Type B pancreatic cell (in vitro differentiated cells): Measurements from ENCODE around the gene CCDC32. TPM values are rescaled to one million over a fixed set of nuclear protein-coding genes. Genes with fewer than 3 reads are reported as not detected.
A peak's percentile ranks its signal among the peaks of the same experiment; 100 is the strongest.

Experiments used
- DNase-seq: peaks from one replicate; pipeline ENCODE4 v3.0.0; 2021; ENCODE audit warnings: mixed read lengths; ENCODE audit not compliant: unreplicated experiment; ENCODE audit errors: extremely low spot score
- H3K27ac Mint-ChIP-seq: 2 replicates; pipeline ENCODE4 v1.8.0; 2021; ENCODE audit warnings: mild to moderate bottlenecking, mixed read lengths
- H3K27me3 Mint-ChIP-seq: 2 replicates; pipeline ENCODE4 v1.8.0; 2021; ENCODE audit warnings: mixed read lengths
- H3K36me3 Mint-ChIP-seq: 2 replicates; pipeline ENCODE4 v1.8.0; 2021; ENCODE audit warnings: mixed read lengths
- H3K4me1 Mint-ChIP-seq: one replicate; pipeline ENCODE4 v1.8.0; 2021; ENCODE audit warnings: mixed read lengths; ENCODE audit not compliant: unreplicated experiment
- H3K4me3 Mint-ChIP-seq: 2 replicates; pipeline ENCODE4 v1.8.0; 2021; ENCODE audit warnings: mild to moderate bottlenecking, mixed read lengths
- H3K9me3 Mint-ChIP-seq: 2 replicates; pipeline ENCODE4 v1.8.0; 2021; ENCODE audit warnings: mixed read lengths
- total RNA-seq: library from RNA; stranded (reverse); gene quantifications from 2 replicates; pipeline ENCODE4 v1.2.1, GENCODE V29; 2021; ENCODE audit warnings: low replicate concordance
- TF ChIP-seq, protein P1 (sequence below): fragments of 200-600 bp; sonication (generic); conservative IDR thresholded peaks from 2 replicates; pipeline ENCODE4 v1.5.0; 2021; ENCODE audit warnings: antibody characterized with exemption, mild to moderate bottlenecking

CCDC32 gene
- total RNA-seq, 1 donor from 2014 or later: 18.4 TPM

DNA sequence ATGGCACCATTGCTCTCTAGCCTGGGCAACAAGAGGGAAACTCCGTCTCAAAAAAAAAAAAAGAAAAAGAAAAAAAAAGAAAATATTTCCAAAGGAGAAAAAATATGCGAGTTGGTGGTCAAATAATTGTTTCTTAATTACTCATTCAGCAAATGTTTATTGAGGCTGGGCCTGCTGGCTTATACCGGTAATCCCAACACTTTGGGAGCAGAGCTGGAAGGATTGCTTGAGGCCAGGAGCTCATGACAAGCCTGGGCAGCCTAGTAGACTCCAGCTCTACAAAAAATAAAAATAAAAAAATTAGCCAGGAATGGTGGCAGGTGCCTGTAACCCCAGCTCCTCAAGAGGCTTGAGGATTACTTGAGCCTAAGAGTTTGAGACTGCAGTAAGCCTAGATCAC is 33.3 kb upstream of the CCDC32 start:
- H3K4me3 Mint-ChIP-seq: no peak overlapping the region
- TF ChIP-seq, protein P1, sequence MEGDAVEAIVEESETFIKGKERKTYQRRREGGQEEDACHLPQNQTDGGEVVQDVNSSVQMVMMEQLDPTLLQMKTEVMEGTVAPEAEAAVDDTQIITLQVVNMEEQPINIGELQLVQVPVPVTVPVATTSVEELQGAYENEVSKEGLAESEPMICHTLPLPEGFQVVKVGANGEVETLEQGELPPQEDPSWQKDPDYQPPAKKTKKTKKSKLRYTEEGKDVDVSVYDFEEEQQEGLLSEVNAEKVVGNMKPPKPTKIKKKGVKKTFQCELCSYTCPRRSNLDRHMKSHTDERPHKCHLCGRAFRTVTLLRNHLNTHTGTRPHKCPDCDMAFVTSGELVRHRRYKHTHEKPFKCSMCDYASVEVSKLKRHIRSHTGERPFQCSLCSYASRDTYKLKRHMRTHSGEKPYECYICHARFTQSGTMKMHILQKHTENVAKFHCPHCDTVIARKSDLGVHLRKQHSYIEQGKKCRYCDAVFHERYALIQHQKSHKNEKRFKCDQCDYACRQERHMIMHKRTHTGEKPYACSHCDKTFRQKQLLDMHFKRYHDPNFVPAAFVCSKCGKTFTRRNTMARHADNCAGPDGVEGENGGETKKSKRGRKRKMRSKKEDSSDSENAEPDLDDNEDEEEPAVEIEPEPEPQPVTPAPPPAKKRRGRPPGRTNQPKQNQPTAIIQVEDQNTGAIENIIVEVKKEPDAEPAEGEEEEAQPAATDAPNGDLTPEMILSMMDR: no peak

DNA sequence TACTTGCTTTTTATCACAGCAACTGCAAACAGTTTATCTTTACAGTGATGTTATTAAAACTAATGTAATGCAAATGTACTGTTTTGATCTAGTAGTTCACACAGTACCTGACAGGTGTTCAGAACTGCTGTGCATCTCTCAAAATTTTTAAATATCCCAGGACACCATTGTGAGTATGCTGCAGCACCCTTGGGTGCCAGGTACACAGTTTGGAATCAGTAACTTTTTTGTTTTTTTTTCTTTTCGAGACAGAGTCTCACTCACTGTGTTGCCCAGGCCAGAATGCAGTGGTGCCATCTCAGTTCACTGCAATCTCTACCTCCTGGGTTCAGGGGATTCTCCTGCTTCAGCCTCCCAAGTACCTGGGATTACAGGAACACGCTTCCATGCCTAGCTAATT is 32.2 kb upstream of the CCDC32 start:
- peaks cover 6% of the 10 kb centered on the region for H3K27me3 Mint-ChIP-seq
- no peak for DNase-seq
- TF ChIP-seq, protein P1: no peak

More for the DNA sequence above, 33.3 kb upstream of the CCDC32 start:
- peaks cover 12% of the 10 kb centered on the region for H3K4me1 Mint-ChIP-seq
- no peak overlapping the region for H3K27ac Mint-ChIP-seq
- H3K36me3 Mint-ChIP-seq: no peaks in the 10 kb centered on the region
- no peak for DNase-seq
- H3K9me3 Mint-ChIP-seq: no peaks in the 10 kb centered on the region
- H3K27me3 Mint-ChIP-seq: peaks cover 6% of the 10 kb centered on the region

DNA sequence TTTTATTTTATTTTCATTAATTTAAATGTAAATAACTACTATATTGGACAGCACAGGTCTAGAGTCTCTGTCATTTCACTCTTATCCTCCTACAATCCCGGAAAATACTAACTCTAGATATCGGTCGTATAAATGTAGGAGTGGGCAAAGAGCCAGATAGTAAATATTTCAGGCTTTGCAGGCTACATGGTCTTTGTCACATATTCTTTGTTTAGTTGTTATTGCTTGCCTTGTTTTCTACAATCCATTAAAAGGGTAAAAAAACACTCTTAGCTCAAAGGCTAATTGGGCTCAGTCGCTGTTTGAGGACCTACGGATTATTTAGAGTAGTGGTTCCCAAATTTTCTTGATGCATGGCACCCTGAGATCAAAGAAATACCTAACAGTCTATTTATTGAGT is 30.9 kb upstream of the CCDC32 start:
- no peak for DNase-seq
- no peaks in the 10 kb centered on the region for H3K9me3 Mint-ChIP-seq
- peaks cover 6% of the 10 kb centered on the region for H3K27me3 Mint-ChIP-seq
- TF ChIP-seq, protein P1: no peak
- H3K4me1 Mint-ChIP-seq: peaks cover 12% of the 10 kb centered on the region
- H3K27ac Mint-ChIP-seq: no peak overlapping the region
- H3K36me3 Mint-ChIP-seq: no peaks in the 10 kb centered on the region
- no peak overlapping the region for H3K4me3 Mint-ChIP-seq

More for the DNA sequence above, 32.2 kb upstream of the CCDC32 start:
- H3K4me1 Mint-ChIP-seq: peaks cover 12% of the 10 kb centered on the region
- H3K27ac Mint-ChIP-seq: no peak overlapping the region
- no peaks in the 10 kb centered on the region for H3K36me3 Mint-ChIP-seq
- H3K4me3 Mint-ChIP-seq: no peak overlapping the region
- H3K9me3 Mint-ChIP-seq: no peaks in the 10 kb centered on the region

DNA sequence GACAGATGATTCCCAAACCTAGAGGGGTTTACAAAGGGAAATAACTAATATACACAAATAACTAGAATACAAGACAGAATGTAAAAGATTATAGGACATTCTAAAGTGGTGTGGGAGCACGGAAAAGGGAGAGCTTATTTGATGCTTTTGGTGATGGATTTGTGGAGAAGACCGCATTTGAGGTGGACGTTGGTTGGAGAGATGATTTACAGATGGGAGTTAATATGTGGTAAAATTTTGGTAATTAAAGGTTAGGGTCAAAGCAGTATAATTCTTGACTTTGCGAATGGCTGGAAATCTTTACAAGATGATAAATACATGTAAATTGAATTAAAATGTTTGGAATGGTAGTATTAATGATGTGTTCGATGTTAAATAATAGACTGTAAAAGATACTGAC is 30.4 kb upstream of the CCDC32 start:
- Mint-ChIP-seq H3K36me3 (no peaks in the 10 kb centered on the region), H3K4me3 (peak overlapping the region; percentile 97), H3K27ac (peak overlapping the region; percentile 99), H3K4me1 (peaks cover 18% of the 10 kb centered on the region), H3K27me3 (peaks cover 6% of the 10 kb centered on the region), H3K9me3 (no peaks in the 10 kb centered on the region)
- DNase-seq: no peak
- TF ChIP-seq, protein P1: no peak

DNA sequence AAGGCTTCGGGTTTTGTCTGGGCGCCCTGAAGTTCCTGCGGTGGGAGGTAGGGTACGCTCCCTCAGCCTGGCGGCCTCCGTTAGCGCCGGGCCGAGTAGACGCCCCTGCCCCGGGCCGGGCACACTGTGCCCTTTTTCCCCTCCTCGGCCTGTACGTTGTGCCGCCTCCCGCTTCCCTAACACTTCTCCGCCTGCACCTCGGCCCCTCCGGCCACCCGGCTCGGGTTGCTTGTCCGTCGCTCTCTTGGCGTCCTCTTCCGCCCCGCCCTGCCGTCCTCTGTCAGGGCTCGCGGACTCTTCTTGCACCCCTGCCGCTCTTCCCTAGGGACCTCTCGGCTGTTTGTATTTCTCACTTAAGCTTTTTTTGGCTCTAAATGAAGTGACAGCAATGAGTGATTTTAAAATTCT is 29.6 kb upstream of the CCDC32 start:
- no peaks in the 10 kb centered on the region for H3K36me3 Mint-ChIP-seq
- DNase-seq: no peak
- H3K9me3 Mint-ChIP-seq: no peaks in the 10 kb centered on the region
- peak overlapping the region; percentile 99 for H3K27ac Mint-ChIP-seq
- TF ChIP-seq, protein P1: peak; percentile 39
- peak overlapping the region; percentile 97 for H3K4me3 Mint-ChIP-seq
- peaks cover 19% of the 10 kb centered on the region for H3K4me1 Mint-ChIP-seq
- H3K27me3 Mint-ChIP-seq: peaks cover 6% of the 10 kb centered on the region
